Right cardiac atrium (tissue), 5 donors: ENCODE results near the gene APCDD1L. TPM values are rescaled to one million over a fixed set of nuclear protein-coding genes. Genes with fewer than 3 reads are reported as not detected.

Source experiments
- ATAC-seq, 2 donors: fragments of 200-7000 bp; cut with Tn5 transposase; one replicate each; pipeline versions ENCODE4 v1.8.0 to v1.9.1; 2020; ENCODE audit warnings: moderate library complexity in 2 of 2, mild to moderate bottlenecking in 1 of 2
- DNase-seq, 3 donors: peaks; one replicate each; pipeline ENCODE4 v3.0.0-alpha.2; 2020
- H3K27ac ChIP-seq: one replicate; pipeline ENCODE4 v1.5.1; 2013; ENCODE audit warnings: mild to moderate bottlenecking, low read length, control low read depth, moderate library complexity
- H3K27me3 ChIP-seq: one replicate; pipeline ENCODE4 v1.6.1; 2013; ENCODE audit not compliant: control insufficient read depth, insufficient read depth
- H3K4me1 ChIP-seq: one replicate; pipeline ENCODE4 v1.6.1; 2013; ENCODE audit warnings: low read length; ENCODE audit not compliant: control insufficient read depth, insufficient read depth
- H3K4me3 ChIP-seq: one replicate; pipeline ENCODE4 v1.5.1; 2013; ENCODE audit warnings: low read length, control low read depth
- H3K9me3 ChIP-seq: one replicate; pipeline ENCODE4 v1.6.1; 2013; ENCODE audit warnings: low read length; ENCODE audit not compliant: control insufficient read depth
- WGBS: extraction: QIAGEN DNeasy Blood & Tissue Kit; methylation state at CpG from one replicate; pipeline ENCODE4 v1.1.7; 2013; 5-methylcytosine and 5-hydroxymethylcytosine counted together
- intact Hi-C, 4 donors: fragments of 100-400 bp; cut with DNase I; formaldehyde crosslinking; loops; one replicate each; pipeline versions ENCODE4 v1.11.0 to v1.14.0; 2022 to 2023
- polyA plus RNA-seq: library from polyadenylated mRNA; stranded (reverse); fragments of 200-250 nt; gene quantifications from one replicate; pipeline ENCODE4 v1.2.3, GENCODE V29; 2013
- total RNA-seq, 4 donors: library from RNA; stranded (reverse); fragmentation: NEBNext Ultra II Directional; extraction: Animal tissue kit (Norgen Biotek cat#: 25700); gene quantifications; one replicate each; pipeline ENCODE4 v1.2.1, GENCODE V29; 2021
- donor health status: healthy with polysubstance abuse.
- donor health status: DM: no; HTN: yes; CAD: no.
- donor health status: DM: no; HTN: no; CAD: no.
- donor health status: DM: no; HTN: yes; CAD: no; lungs with severe emphysema.
- donor health status: DM: yes; HTN: yes; CAD: no.

The APCDD1L gene
- total and polyA plus RNA-seq, 5 donors, result 0.14 to 4.3 (median 1.0) TPM

DNA sequence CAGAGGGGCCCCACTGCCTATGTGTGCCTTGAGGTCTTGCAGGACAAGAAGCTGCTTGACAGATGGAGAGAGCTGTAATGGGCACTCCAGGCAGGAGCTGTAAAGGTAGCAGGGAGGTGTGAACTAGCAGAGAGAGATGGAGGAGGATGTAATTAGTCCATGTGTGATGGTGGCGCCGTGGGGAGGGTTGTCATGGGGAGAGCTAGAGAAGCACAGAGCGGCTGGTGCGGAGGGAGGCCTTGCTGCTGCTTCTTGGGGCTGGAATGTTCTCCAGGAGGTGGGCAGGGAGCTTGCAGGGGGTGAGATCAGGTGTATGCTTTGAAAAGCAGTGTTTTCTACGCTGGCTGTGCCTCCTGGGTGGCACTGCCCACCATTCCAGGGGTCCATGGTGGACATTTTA is 32.1 kb downstream of the APCDD1L start:
- no peak overlapping the region for H3K27ac ChIP-seq
- H3K27me3 ChIP-seq, result no peaks in the 10 kb centered on the region
- 86% methylated on average over 5 of the region's 5 CpGs for WGBS
- ATAC-seq (no peak), DNase-seq (no peak)
- no peaks in the 10 kb centered on the region for H3K4me1 ChIP-seq
- intact Hi-C loops, result no loop called here
- H3K4me3 ChIP-seq, result no peak overlapping the region
- H3K9me3 ChIP-seq, result peaks cover 7% of the 10 kb centered on the region

- Histone ChIP-seq H3K4me3 (no peak overlapping the region), H3K9me3 (peaks cover 7% of the 10 kb centered on the region), H3K27ac (no peak overlapping the region), H3K4me1 (no peaks in the 10 kb centered on the region), H3K27me3 (no peaks in the 10 kb centered on the region)
- ATAC-seq (no peak), DNase-seq (no peak)
- intact Hi-C loops, result no loop called here
- WGBS, result 65% methylated on average over 10 of the region's 10 CpGs
Measured at GRCh38 chr20:58482416-58482815, 32.8 kb downstream of the APCDD1L start.

GRCh38 chr20:58481481-58482021 is 33.6 kb downstream of the APCDD1L start:
- Histone ChIP-seq H3K4me3 (no peak overlapping the region), H3K9me3 (peaks cover 7% of the 10 kb centered on the region), H3K4me1 (no peaks in the 10 kb centered on the region), H3K27ac (no peak overlapping the region), H3K27me3 (no peaks in the 10 kb centered on the region)
- ATAC-seq, result peak; percentile 66 to 90
- intact Hi-C loops, result no loop called here
- WGBS, result 28% methylated on average over 18 of the region's 18 CpGs
- DNase-seq, result peak; percentile 46 to 73 (median 70)

DNA sequence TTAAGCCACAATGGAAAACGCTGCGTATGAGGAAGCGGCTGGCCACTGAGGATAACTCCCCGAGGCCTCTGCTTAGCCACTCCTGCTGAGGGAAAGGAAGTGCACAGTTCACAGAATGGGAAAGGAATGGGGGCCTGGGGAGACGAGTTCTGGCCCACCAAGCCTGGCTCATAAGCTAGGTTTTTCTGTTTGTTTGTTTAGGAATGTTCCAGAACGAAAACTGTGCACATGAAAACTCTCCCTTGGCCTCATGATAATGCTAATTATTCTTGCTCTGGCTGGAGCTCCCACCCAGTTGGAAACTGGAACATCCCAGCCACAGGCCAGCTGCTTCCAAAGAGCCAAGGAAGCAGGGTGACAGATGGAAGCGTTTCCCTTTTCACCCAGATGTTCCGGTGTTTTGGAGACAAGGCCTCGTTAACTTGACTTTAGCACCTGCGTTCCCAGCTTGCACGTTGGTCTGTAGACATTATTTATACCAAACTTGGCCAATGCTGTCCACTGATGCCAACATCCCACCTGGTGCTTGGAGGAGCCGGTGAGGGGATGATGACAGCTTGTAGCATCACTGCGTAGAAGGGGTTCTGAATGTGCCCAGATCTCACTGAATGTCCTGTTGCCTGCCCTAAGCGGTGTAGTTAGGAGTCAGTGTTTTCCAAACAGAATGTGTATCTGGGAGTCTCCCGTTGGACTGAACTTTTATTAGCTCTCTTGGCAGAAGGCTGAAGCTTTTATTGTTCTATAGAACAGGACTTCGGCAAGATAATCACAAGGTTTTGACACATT is 34.5 kb downstream of the APCDD1L start:
- no peak overlapping the region for H3K27ac ChIP-seq
- peaks cover 6% of the 10 kb centered on the region for H3K9me3 ChIP-seq
- DNase-seq (no peak), ATAC-seq (peak; percentile 18 to 55)
- no peak overlapping the region for H3K4me3 ChIP-seq
- 59% methylated on average over 16 of the region's 16 CpGs for WGBS
- H3K27me3 ChIP-seq, result no peaks in the 10 kb centered on the region
- H3K4me1 ChIP-seq, result no peaks in the 10 kb centered on the region
- intact Hi-C loops, result no loop called here

DNA sequence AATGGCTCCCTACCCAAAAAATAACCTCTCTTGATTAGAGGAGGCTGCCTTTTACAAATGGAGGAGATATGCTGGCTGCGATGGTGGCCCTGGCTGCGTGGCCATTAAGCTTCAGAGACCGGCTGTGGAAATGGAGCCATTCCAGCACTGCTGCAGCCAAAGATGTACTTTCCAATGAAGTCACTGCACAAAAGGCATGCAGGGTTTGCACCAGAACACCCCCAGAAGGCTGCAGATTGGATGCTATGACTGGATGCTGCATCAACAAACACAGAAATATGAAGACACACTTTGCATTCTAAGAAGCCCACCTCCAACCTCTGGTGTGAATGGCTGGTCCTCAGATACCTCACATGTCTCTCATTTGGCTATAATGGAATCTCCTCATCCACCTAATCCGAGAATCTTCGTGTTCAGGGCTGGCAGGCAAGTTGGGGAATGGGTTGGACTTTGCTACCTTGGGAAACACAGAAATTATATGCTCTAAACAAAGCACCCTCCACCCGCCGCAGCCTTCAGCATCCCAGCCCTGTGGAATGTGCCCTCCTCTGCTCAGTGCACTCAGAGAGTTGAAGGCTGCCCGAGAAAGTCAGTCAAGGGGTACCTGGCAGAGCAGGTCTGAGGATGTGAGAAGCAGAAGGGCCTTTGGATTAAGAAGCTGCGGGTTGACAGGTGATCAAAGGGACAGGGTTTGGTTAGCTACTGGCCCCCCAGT is 35.3 kb downstream of the APCDD1L start:
- Histone ChIP-seq H3K4me3 (no peak overlapping the region), H3K27ac (no peak overlapping the region), H3K9me3 (peaks cover 3% of the 10 kb centered on the region), H3K27me3 (no peaks in the 10 kb centered on the region), H3K4me1 (no peaks in the 10 kb centered on the region)
- intact Hi-C loops, result no loop called here
- ATAC-seq (peak in 1 of 2 donors; percentile 30), DNase-seq (peak in 1 of 3 donors; percentile 84)
- 75% methylated on average over 9 of the region's 9 CpGs for WGBS

- no peak for ATAC-seq
- peaks cover 3% of the 10 kb centered on the region for H3K9me3 ChIP-seq
- intact Hi-C loops, result no loop called here
- no peaks in the 10 kb centered on the region for H3K27me3 ChIP-seq
- no peaks in the 10 kb centered on the region for H3K4me1 ChIP-seq
- no peak overlapping the region for H3K27ac ChIP-seq
- DNase-seq, result no peak
- WGBS, result 89% methylated on average over 3 of the region's 3 CpGs
- no peak overlapping the region for H3K4me3 ChIP-seq
Measured at GRCh38 chr20:58478141-58478805, 36.9 kb downstream of the APCDD1L start.

GRCh38 chr20:58475466-58475865 is 39.7 kb downstream of the APCDD1L start:
- ATAC-seq (no peak), DNase-seq (no peak)
- Histone ChIP-seq H3K9me3 (peaks cover 3% of the 10 kb centered on the region), H3K27me3 (no peaks in the 10 kb centered on the region), H3K4me1 (no peaks in the 10 kb centered on the region), H3K4me3 (no peak overlapping the region), H3K27ac (no peak overlapping the region)
- WGBS, result 93% methylated on average over 10 of the region's 10 CpGs
- intact Hi-C loops, result no loop called here

DNA sequence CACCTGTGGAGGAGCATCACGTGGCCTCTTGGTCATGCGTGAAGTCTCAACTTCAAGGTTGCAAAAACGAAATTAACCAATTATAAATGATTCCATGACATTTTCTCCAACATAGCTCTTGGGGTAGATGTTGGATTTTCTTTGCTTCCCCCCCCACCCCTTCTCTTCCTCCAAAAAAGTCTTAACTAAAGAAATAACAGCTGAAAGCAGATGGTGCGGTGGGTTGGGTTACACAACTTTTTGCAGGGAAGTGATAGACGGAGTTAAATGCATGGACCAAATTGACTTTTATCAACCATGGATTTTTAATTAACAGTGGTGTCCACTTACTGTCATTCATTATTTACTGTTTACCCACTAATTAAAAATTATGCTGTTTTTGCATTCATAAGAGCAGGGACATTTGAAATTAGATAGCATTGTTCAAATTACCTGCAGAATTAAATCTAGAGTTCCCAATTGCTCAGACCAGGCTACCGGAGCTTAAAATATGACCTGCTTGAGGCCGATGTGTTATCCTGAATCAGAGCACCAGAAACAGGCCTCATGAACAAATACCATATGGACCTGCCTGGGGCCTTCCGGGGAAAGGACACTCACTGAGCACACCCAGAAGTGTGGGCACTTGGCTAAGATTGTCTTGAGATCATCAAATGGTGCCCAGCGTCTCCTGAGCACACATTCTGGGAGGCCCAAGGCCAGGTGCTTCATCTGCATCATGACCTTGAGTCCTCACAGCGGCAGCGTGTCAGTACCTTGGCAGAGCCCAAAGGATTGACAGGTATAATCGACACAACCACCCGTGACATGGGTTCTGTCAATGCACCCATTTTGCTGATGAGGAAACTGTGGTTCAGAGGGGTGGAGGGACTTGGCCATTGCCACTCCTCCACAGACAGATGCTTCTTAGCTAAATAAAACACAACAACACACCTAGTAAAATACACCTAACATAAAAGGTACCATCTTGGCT is 41.5 kb downstream of the APCDD1L start:
- DNase-seq (no peak), ATAC-seq (no peak)
- peaks cover 3% of the 10 kb centered on the region for H3K9me3 ChIP-seq
- intact Hi-C loops, result no loop called here
- 90% methylated on average over 13 of the region's 13 CpGs for WGBS
- no peak overlapping the region for H3K27ac ChIP-seq
- H3K4me1 ChIP-seq, result no peaks in the 10 kb centered on the region
- no peaks in the 10 kb centered on the region for H3K27me3 ChIP-seq
- no peak overlapping the region for H3K4me3 ChIP-seq

- H3K27me3 ChIP-seq, result no peaks in the 10 kb centered on the region
- no peak for DNase-seq
- no peak overlapping the region for H3K27ac ChIP-seq
- ATAC-seq, result no peak
- no peak overlapping the region for H3K4me3 ChIP-seq
- intact Hi-C loops, result no loop called here
- no peaks in the 10 kb centered on the region for H3K4me1 ChIP-seq
- 88% methylated on average over 20 of the region's 20 CpGs for WGBS
- H3K9me3 ChIP-seq, result no peaks in the 10 kb centered on the region
Measured at GRCh38 chr20:58472273-58473018, 42.8 kb downstream of the APCDD1L start.
